ENCODE data around the gene PHF21B.

PHF21B gene

DNA sequence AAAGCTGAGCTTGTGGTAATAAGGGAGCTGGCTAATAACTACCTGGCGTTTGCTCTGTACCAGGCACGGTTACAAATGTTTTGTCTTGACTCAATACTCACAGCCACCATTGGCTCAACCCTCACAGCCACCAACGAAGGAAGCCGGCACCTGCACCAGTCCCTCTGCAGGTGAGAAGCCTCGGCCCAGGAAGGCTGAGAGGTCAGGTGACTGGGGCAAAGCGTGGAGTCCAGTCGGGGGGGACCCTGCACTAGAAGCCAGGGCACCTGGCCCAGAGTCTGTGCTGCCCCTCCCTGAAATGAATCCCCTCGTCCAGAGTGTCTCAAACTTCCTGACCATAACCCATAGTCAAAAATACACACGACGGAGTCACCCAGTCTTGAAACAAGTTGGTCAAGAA is 90.1 kb downstream of the PHF21B start:
- Histone ChIP-seq H3K4me1 (ENCODE audit: control insufficient read depth, insufficient read depth, low read length) (no peaks in the 10 kb centered on the region), H3K4me3 (ENCODE audit: low read depth, low read length) (no peak overlapping the region), H3K36me3 (ENCODE audit: control insufficient read depth in 2 of 2, insufficient read depth in 1 of 2, low read length in 2 of 2) (no peaks in the 10 kb centered on the region), H3K27ac (ENCODE audit: extremely low read depth, low read depth, low read length) (no peak overlapping the region), H3K9me3 (ENCODE audit: control insufficient read depth, insufficient read depth, low read depth, low read length) (no peaks in the 10 kb centered on the region)
- TF ChIP-seq, protein P1, sequence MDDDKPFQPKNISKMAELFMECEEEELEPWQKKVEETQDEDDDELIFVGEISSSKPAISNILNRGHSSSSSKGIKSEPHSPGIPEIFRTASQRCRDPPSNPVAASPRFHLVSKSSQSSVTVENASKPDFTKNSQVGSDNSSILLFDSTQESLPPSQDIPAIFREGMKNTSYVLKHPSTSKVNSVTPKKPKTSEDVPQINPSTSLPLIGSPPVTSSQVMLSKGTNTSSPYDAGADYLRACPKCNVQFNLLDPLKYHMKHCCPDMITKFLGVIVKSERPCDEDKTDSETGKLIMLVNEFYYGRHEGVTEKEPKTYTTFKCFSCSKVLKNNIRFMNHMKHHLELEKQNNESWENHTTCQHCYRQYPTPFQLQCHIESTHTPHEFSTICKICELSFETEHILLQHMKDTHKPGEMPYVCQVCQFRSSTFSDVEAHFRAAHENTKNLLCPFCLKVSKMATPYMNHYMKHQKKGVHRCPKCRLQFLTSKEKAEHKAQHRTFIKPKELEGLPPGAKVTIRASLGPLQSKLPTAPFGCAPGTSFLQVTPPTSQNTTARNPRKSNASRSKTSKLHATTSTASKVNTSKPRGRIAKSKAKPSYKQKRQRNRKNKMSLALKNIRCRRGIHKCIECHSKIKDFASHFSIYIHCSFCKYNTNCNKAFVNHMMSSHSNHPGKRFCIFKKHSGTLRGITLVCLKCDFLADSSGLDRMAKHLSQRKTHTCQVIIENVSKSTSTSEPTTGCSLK (tag by site-specific recombination; IDR thresholded peaks at IDR 0.05): no peak
- no peak for TF ChIP-seq ZNF302 (tag by site-specific recombination; IDR thresholded peaks at IDR 0.05; ENCODE audit: low read depth)
- no peak for TF ChIP-seq ZNF169 (tag by site-specific recombination; IDR thresholded peaks at IDR 0.05)
- no peak for TF ChIP-seq HOXA7 (CRISPR knock-in tag; IDR thresholded peaks at IDR 0.05; ENCODE audit: borderline replicate concordance)
- TF ChIP-seq SCRT2 (tag by site-specific recombination; IDR thresholded peaks at IDR 0.05): no peak
- TF ChIP-seq, protein P2, sequence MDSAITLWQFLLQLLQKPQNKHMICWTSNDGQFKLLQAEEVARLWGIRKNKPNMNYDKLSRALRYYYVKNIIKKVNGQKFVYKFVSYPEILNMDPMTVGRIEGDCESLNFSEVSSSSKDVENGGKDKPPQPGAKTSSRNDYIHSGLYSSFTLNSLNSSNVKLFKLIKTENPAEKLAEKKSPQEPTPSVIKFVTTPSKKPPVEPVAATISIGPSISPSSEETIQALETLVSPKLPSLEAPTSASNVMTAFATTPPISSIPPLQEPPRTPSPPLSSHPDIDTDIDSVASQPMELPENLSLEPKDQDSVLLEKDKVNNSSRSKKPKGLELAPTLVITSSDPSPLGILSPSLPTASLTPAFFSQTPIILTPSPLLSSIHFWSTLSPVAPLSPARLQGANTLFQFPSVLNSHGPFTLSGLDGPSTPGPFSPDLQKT (IDR thresholded peaks at IDR 0.05; ENCODE audit: borderline replicate concordance, low read depth, low read length): no peak
- no peak for TF ChIP-seq ZEB2 (tag by site-specific recombination; IDR thresholded peaks at IDR 0.05)
- no peak for TF ChIP-seq ZNF211 (tag by site-specific recombination; IDR thresholded peaks at IDR 0.05; ENCODE audit: low read depth)
- TF ChIP-seq, protein P3, sequence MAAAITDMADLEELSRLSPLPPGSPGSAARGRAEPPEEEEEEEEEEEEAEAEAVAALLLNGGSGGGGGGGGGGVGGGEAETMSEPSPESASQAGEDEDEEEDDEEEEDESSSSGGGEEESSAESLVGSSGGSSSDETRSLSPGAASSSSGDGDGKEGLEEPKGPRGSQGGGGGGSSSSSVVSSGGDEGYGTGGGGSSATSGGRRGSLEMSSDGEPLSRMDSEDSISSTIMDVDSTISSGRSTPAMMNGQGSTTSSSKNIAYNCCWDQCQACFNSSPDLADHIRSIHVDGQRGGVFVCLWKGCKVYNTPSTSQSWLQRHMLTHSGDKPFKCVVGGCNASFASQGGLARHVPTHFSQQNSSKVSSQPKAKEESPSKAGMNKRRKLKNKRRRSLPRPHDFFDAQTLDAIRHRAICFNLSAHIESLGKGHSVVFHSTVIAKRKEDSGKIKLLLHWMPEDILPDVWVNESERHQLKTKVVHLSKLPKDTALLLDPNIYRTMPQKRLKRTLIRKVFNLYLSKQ (tag by site-specific recombination; IDR thresholded peaks at IDR 0.05; ENCODE audit: borderline replicate concordance): no peak
- no peak for TF ChIP-seq ZNF248 (tag by site-specific recombination; IDR thresholded peaks at IDR 0.05)
- TF ChIP-seq ZNF600 (tag by site-specific recombination; IDR thresholded peaks at IDR 0.05): no peak
- no peak for TF ChIP-seq ZNF404 (tag by site-specific recombination; IDR thresholded peaks at IDR 0.05)
- TF ChIP-seq ZNF747 (tag by site-specific recombination; IDR thresholded peaks at IDR 0.05): no peak
- no peak for TF ChIP-seq ZNF423 (tag by site-specific recombination; IDR thresholded peaks at IDR 0.05)
- no peak for TF ChIP-seq KLF1 (tag by site-specific recombination; IDR thresholded peaks at IDR 0.05)
- no peak for TF ChIP-seq ZNF510 (tag by site-specific recombination; IDR thresholded peaks at IDR 0.05; ENCODE audit: insufficient replicate concordance)
- ChIA-PET CTCF (interaction anchor here (0.7 to 0.9 kb wide), 2 partner anchors 8 to 74 kb away, joined by 3 read pairs; no protein-coding TSS in a partner anchor), POLR2A (no interaction called here)

DNA sequence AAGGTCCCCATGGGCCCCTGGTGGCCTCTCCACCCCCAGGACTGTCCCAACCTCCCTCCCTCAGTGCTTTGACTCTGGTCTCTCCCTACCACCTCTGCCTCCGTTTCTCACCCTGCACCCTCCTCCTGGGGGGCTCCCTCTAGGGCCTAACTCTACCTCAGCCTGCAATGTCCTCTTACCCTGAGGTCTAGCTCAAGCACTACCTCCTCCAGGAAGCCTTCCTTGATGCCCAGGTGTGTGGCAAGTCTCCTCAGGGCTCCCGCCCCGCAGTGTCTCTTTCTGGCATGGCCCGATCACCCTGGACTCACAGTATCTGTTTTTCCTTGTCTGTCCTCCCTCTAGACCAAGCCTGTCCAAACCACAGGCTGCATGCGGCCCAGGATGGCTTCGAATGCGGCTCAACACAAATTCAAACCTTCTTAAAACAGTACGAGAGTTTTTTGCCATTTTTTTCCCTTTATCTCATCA is 90.8 kb downstream of the PHF21B start:
- POLR2A ChIA-PET: no interaction called here

DNA sequence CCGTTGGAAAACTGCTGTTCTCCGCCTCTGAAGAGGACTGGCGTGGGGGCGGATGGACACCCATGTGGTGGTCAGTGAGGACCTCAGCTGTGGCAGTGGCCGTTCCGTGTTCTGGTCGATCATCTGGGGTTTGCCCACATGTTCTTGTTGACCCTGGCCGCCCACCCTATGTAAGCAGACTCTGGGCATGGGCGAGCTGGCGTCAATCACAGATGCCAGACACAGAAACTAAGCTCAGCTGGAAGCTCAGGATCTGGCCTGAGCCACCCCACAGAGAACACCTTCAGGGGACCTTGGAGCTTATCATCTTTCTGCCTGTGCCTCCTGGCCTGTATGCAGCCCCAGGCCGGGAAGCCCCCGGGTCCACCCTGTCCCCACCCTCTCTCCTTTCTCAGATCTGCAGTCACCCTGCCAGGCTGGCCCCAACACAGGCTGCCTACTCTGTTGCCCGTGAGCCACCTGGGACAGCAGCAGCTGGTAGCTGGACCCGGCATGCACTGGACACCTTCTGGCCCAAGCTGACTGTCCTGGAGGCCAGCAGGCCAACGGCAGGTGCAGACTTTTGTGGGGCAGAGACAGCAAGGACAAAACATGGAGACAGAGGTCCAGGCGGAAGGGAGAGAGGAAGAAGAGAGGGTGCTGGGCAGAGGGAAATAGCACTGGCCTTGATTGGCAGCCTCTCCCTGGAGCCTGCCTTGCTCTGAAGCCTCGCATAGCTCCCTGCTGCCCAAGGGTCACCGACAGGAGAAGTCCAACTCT is 91.5 kb downstream of the PHF21B start:
- Histone ChIP-seq H3K9me3 (ENCODE audit: control insufficient read depth, insufficient read depth, low read depth, low read length) (no peaks in the 10 kb centered on the region), H3K36me3 (ENCODE audit: control insufficient read depth in 2 of 2, insufficient read depth in 1 of 2, low read length in 2 of 2) (no peaks in the 10 kb centered on the region), H3K4me1 (ENCODE audit: control insufficient read depth, insufficient read depth, low read length) (no peaks in the 10 kb centered on the region), H3K4me3 (ENCODE audit: low read depth, low read length) (no peak overlapping the region), H3K27ac (ENCODE audit: extremely low read depth, low read depth, low read length) (no peak overlapping the region)
- peak; percentile 42; the same call in 1 of the 2 replicates for TF ChIP-seq ZNF16 (tag by site-specific recombination; IDR thresholded peaks at IDR 0.05; ENCODE audit: low read depth)
- TF ChIP-seq MEIS1 (CRISPR knock-in tag; IDR thresholded peaks at IDR 0.05; ENCODE audit: borderline replicate concordance): no peak
- no peak for TF ChIP-seq ZNF521 (tag by site-specific recombination; IDR thresholded peaks at IDR 0.05)
- TF ChIP-seq, protein P4, sequence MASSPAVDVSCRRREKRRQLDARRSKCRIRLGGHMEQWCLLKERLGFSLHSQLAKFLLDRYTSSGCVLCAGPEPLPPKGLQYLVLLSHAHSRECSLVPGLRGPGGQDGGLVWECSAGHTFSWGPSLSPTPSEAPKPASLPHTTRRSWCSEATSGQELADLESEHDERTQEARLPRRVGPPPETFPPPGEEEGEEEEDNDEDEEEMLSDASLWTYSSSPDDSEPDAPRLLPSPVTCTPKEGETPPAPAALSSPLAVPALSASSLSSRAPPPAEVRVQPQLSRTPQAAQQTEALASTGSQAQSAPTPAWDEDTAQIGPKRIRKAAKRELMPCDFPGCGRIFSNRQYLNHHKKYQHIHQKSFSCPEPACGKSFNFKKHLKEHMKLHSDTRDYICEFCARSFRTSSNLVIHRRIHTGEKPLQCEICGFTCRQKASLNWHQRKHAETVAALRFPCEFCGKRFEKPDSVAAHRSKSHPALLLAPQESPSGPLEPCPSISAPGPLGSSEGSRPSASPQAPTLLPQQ (tag by site-specific recombination; IDR thresholded peaks at IDR 0.05): no peak
- no peak for TF ChIP-seq ZNF600 (tag by site-specific recombination; IDR thresholded peaks at IDR 0.05)
- no peak for TF ChIP-seq ZNF677 (tag by site-specific recombination; IDR thresholded peaks at IDR 0.05)
- TF ChIP-seq ZNF211 (tag by site-specific recombination; IDR thresholded peaks at IDR 0.05; ENCODE audit: low read depth): no peak
- CTCF ChIA-PET: interaction anchor here (0.9 kb wide), 1 partner anchor 9 kb away, joined by 3 read pairs; no protein-coding TSS in a partner anchor
- POLR2A ChIA-PET: no interaction called here

More for the DNA sequence above, 90.8 kb downstream of the PHF21B start:
- CTCF ChIA-PET: interaction anchor here (0.7 to 0.9 kb wide), 2 partner anchors 9 to 73 kb away, joined by 3 read pairs; no protein-coding TSS in a partner anchor
- Histone ChIP-seq H3K27ac (ENCODE audit: extremely low read depth, low read depth, low read length) (no peak overlapping the region), H3K4me3 (ENCODE audit: low read depth, low read length) (no peak overlapping the region), H3K36me3 (ENCODE audit: control insufficient read depth in 2 of 2, insufficient read depth in 1 of 2, low read length in 2 of 2) (no peaks in the 10 kb centered on the region), H3K4me1 (ENCODE audit: control insufficient read depth, insufficient read depth, low read length) (no peaks in the 10 kb centered on the region), H3K9me3 (ENCODE audit: control insufficient read depth, insufficient read depth, low read depth, low read length) (no peaks in the 10 kb centered on the region)
- TF ChIP-seq ZNF677 (tag by site-specific recombination; IDR thresholded peaks at IDR 0.05): no peak

Data from HEK293 (cell line).